ENCODE results near the gene SLC25A51.

SLC25A51 gene

GRCh38 chr9:37936965-37937364 lies 33.0 kb upstream of the SLC25A51 start:
- DNase-seq: no peak

- no peak for DNase-seq
These were observed 32.4 kb upstream of the SLC25A51 start for GRCh38 chr9:37936376-37936775.

GRCh38 chr9:37935096-37935495 lies 31.2 kb upstream of the SLC25A51 start:
- no peak for DNase-seq

GRCh38 chr9:37931592-37931991 lies 27.7 kb upstream of the SLC25A51 start:
- DNase-seq: no peak

- DNase-seq: no peak
These were observed 25.5 kb upstream of the SLC25A51 start for GRCh38 chr9:37929441-37929895.

GRCh38 chr9:37928552-37929430 lies 24.9 kb upstream of the SLC25A51 start:
- DNase-seq: no peak

- DNase-seq: no peak
These were observed 23.9 kb upstream of the SLC25A51 start for GRCh38 chr9:37927601-37928551.

- no peak for DNase-seq
These were observed 23.2 kb upstream of the SLC25A51 start for GRCh38 chr9:37927132-37927531.

- no peak for DNase-seq
These were observed 22.8 kb upstream of the SLC25A51 start for GRCh38 chr9:37926737-37927118.

GRCh38 chr9:37925786-37926736 lies 22.1 kb upstream of the SLC25A51 start:
- DNase-seq: no peak

GRCh38 chr9:37925006-37925405 lies 21.1 kb upstream of the SLC25A51 start:
- no peak for DNase-seq

- no peak for DNase-seq
These were observed 20.6 kb upstream of the SLC25A51 start for GRCh38 chr9:37924538-37924937.

GRCh38 chr9:37923796-37924427 lies 20.0 kb upstream of the SLC25A51 start:
- DNase-seq: no peak

GRCh38 chr9:37923118-37923795 lies 19.3 kb upstream of the SLC25A51 start:
- no peak for DNase-seq

GRCh38 chr9:37922363-37923117 lies 18.6 kb upstream of the SLC25A51 start:
- DNase-seq: no peak

GRCh38 chr9:37921546-37922300 lies 17.8 kb upstream of the SLC25A51 start:
- no peak for DNase-seq

GRCh38 chr9:37921168-37921510 lies 17.2 kb upstream of the SLC25A51 start:
- no peak for DNase-seq

GRCh38 chr9:37920471-37921167 lies 16.7 kb upstream of the SLC25A51 start:
- peak; percentile 19 for DNase-seq

- DNase-seq: no peak
These were observed 16.0 kb upstream of the SLC25A51 start for GRCh38 chr9:37919956-37920335.

All from stimulated activated CD4-positive, alpha-beta T cell treated with anti-CD3 and anti-CD28 coated beads, Interleukin-1b, Interleukin-23, amount 100 ng/mL, for 48 hours (primary cell).